Ramos (cell line): Measurements from ENCODE around the gene TUBGCP6.
"Not testable (repeated sequence)": the region's sequence is repeated elsewhere in the genome, so short reads cannot be mapped to it uniquely, and the experiment has no call there.

ENCODE experiments used
- in situ Hi-C: fragments of 300-500 bp; cut with MboI; formaldehyde crosslinking; loops from one replicate; pipeline ENCODE4 v1.14.3; 2022; ENCODE audit warnings: low sequenced_read_pairs; ENCODE audit not compliant: unreplicated experiment

Gene TUBGCP6

DNA sequence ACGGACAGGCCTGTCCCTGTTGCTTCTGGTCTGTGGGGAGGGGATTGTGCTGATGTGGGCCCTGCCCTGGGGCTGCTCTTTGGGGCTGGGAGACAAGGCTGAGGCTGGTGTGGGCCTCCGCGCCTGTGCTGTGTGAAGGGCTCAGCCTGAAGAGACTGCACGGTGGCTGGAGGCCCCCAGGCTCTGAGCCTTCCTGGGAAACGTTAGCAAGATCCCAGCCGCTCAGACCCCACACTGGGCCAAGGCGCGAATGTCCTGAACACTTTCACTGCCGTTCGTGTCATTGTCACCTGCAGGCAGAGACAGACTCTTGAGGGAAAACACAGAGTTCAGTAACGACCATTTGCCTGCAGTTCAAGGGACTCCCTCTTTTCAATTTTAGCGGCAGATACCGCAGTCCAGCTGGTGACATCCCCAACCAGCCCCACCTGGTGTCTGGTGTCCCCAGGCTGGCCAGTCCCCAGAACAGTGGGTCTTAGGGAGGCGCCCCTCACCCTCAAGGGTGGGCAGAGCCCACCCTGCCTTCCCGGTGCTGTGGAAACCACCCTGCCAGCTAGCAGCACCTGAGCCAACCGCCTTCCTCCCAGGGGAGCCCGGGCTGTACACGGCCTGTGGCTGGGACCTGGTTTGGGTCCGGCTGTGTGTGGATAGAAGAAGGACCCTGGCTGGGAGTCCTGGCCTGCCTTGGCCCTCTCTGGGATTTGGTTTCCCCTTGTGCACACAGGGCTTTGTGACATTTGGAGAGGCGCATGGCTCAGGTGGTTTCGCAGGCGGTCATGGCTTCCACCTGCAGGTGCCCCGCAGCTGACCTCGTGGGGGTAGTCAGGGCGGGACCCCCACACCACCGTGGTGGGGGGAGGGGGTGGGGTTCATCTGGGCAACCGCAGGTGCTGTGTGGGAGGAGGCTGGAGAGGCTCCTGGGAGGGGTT, 68.6 kb downstream of the TUBGCP6 start:
- in situ Hi-C loops, result no loop called here

DNA sequence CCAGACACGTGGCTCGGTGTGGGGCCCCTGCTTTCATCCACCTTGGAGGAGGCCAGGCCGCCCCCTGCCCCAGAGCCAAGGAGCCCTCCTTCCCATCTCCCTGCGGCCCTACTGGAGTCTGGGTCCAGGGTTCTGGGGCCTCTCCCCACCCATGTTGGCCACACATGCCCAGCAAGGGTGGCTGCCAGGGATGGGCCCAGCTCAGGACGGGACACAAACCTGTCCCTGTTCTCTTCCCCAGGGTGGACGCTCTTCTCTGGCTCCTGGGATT, 69.7 kb downstream of the TUBGCP6 start:
- in situ Hi-C loops, result no loop called here

DNA sequence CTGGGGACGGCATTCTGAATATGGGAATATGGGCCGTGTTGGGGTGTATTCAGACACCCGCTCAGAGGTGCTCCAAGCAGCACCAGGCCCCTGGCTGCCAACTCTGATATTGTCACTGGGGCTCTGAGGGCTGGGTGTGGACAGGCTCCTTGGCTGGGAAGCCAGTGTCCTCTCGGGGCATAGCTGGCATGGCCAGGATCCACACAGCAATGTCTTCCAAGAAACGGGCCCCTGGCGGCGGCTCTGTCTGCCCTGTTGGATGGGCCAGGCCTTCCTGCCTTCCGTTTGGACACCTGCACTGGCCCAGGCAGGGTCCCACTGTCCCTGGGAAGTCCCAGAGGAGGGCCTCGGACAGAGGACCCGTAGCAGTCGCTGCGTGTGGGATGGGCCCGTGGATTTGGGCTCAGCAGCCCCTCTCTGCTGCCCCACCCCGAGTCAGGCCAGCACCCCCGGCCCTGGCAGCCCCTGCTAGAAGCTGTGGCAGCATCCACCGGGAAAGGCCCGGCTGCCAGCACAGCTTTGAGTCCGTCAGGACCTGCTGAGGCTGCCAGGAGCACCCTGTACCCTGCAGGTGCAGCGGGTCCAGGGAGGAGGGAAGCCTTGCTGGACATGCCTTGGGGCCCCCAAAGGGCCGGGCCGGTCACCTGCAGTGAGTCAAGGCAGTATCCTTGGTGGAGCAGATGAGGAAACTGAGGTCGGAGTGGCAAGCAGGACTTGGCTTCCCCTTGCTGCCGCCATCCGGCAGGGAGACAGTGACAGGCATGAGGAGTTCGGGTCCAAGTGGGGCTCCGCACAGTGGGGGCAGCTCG, 70.2 kb downstream of the TUBGCP6 start:
- in situ Hi-C loops, result no loop called here

DNA sequence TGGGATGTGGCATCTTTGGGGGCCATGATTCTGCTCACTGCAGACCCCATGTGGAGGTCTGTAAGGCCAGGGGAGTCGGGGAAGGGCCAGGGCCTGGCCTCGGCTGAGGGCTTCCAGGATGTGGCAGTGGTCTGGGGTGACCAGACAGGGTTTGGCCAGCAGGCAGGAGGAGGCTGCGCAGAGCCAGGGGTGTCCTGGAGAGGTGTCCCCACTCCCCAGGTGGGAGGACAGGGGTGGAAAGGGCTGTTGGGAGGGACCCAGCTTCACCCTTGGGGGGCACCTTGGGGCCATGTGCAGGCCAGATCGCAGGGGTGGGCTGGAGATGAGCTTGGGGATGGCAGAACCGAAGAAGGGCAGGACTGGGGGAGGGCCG, 70.9 kb downstream of the TUBGCP6 start:
- in situ Hi-C loops, result no loop called here

DNA sequence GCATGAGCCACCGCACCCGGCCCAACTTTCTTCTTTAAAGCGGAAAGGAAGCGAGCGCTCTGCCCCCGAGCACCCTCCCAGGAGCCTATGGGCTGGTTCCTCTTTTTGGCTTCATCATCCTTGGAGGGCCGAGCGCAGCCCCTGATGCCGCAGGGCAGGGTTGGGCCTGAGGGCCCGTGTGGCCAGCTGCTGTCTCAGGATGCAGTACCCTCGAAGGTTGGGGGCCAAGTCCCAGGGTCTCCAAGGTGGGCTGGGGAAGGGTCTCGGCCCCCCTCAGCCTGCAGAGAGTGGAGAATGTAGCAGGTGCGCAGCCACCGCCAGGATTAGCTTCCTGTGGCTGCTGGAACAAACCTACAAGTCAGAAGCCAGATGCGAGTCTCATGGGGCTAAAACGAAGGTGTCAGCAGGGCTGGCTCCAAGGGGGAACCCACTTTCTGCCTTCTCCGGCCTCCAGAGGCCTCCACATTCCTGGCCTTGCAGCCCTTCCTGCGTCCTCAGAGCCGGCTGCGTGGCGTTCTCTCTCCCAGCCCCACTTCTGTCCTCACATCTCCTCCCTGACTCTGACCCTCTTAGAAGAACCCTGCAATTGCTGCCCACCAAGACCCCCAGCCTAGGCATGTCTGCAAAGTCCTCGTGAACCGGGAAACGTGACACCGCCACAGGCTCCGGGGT, 71.4 kb downstream of the TUBGCP6 start:
- in situ Hi-C loops, result no loop called here

DNA sequence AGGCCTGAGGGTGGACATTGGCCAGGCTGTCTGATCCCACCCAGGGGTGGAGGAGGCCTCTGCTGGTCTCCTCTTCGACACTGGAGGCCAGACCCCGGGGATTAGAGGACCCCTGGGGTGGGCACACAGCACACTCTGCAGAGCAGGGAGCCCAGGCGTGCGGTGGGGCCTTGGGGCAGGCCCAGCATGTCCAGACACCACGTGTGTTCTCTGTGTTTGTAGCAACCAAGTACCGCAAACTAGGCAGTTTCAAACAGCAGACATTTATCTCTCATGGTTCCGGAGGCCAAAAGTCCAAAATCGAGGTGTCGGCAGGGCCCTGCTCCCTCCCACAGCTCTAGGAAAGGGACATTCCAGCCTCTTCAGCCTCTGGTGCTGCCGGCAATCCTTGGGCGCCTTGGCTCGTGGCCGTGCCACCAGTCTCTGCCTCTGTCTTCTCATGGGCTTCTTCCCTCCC, 72.8 kb downstream of the TUBGCP6 start:
- in situ Hi-C loops, result no loop called here

DNA sequence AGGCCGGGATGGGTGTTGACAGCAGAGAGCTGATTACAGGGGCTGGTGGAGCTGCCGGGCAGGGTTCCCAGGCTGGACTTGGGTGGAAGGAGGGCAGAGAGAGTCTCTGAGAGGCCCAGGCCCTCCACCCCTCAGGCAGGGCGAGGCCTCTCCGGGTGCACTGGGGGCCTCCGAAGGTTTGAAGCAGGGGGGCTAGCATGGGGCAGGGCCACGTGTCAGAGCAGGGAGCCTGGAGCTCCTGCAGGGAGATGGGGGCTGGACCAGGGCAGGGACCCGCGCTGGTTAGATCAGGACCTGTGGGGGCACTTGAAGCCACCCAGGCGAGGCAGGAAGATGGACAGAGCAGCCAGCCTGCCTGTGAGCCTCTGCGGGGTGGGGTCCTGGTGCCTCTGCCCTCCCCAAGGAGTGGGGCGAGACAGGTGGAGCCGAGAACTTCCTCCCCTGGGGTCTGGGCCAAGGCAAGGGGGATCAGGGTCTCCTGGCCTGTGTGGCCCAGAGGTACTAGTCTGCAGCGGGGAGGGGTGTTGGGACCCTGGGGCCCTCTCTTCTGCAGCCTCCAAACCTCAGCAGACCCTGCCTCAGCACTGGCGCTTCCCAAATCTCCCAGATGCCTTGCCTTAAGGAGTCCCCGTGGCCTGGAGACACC, 73.4 kb downstream of the TUBGCP6 start:
- in situ Hi-C loops, result no loop called here

DNA sequence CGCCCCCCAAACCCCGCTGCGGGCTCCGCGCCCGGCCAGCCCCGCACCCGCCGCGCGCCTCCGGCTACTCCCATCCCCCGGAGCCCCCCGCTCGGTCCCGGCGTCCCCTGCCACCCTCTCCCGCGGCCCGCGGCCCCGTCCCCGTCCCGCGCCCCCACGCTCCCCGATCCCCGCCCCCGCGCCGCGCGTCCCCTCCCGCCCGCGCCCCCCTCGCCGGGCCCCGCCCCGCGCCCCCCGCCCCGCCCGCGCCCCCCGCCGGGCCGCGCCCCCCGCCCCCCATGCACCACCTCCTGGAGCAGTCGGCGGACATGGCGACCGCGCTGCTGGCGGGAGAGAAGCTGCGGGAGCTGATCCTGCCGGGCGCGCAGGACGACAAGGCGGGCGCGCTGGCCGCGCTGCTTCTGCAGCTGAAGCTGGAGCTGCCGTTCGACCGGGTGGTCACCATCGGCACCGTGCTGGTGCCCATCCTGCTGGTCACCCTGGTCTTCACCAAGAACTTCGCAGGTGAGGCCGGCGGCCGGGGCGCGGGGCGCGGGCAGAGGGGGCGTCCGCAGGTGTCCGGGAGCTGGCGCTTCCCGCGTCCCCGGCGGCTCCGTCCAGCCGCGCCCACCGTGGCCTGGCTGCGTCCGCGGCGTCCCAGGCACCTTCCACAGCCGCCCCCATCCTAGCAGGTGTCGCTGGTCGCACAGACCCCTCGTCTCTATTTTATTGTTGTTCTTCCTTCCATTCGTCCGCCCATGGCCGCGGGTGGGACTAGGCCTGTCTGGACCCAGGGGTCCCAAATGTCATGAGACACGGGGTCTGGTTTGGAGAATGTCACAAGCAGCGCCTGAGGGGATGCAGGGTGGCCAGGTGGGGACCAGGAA, 74.1 kb downstream of the TUBGCP6 start, which contains the start of gene PANX2:
Gene PANX2 (plus strand): TSS at position 279 of the 866 bp plus-strand sequence. CDS start 0 bp downstream, at position 279.
- in situ Hi-C loops, result no loop called here

DNA sequence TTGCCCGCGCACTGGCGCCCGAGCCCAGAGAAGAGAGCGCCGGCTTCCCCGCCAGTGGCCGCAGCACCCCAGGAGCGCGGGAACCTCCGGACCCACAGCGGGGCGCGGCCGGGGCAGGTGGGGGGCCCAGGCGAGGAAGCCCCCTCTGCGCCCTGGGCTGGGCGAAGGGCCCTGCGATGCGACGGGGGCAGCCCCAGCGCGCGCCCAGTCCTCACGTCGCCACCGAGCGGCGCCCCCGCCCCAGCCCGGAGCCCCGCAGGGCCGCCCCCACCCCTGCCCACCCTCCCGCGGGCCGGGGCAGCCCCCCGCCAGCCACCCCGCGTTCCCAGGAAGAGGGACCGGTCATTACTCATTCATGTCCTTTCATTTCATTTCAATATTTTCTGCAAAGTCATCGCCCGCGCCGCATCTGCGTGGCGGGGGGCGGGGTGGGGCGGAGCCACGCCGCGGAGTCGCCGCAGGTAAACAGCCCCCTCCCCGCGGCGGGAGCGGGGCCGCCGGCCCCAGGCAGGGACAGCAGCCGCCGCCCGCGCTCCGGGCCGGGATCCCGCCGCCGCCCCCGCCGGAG, 75.0 kb downstream of the TUBGCP6 start:
- in situ Hi-C loops, result no loop called here

DNA sequence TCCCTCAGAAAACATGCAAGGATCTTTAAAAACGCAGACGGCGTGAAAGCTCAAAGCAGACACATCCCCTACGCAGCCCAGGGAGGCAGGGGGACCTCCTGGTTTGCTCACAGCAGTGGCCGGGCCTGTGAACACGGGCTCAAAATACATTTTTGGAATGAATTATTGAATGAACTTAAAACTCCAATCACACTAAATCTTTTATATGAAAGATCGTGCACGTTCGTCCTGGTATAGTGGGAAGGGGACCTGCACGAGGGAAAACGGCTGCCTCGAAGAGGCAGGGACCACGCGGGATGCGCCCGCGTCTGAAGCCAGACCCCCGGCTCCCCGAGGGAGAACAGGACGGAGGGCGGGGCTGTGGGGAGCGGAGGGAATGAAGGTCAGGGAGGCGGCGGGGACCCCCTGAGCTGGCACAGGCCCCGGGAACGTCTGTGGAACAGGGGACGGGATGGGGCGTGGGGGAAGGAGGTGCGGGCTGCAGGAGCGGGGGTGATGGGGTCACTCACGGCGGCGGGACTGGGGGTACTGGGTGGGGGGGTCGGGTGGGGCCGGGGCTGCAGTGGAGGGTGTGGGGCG, 75.6 kb downstream of the TUBGCP6 start:
- in situ Hi-C loops, result no loop called here

DNA sequence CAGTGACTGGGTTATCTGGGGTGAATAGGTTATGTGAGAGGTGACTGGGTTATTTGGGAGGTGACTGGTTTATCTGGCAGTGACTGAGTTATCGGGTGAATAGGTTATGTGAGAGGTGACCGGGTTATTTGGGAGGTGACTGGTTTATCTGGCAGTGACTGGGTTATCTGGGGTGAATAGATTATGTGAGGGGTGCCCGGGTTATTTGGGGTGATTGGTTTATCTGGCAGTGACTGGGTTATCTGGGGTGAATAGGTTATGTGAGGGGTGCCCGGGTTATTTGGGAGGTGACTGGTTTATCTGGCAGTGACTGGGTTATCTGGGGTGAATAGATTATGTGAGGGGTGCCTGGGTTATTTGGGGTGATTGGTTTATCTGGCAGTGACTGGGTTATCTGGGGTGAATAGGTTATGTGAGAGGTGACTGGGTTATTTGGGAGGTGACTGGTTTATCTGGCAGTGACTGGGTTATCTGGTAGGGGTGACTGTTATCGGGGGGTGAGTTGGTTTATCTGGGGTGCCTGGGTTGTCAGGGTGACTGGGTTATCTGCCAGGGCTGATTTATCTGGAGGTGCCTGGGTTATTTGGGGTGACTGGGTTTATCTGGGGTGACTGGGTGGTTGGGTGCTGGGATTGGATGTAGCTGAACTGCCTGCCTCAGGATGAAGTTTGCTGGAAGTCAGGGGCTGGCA, 76.2 kb downstream of the TUBGCP6 start:
- in situ Hi-C loops, result not testable (repeated sequence)

DNA sequence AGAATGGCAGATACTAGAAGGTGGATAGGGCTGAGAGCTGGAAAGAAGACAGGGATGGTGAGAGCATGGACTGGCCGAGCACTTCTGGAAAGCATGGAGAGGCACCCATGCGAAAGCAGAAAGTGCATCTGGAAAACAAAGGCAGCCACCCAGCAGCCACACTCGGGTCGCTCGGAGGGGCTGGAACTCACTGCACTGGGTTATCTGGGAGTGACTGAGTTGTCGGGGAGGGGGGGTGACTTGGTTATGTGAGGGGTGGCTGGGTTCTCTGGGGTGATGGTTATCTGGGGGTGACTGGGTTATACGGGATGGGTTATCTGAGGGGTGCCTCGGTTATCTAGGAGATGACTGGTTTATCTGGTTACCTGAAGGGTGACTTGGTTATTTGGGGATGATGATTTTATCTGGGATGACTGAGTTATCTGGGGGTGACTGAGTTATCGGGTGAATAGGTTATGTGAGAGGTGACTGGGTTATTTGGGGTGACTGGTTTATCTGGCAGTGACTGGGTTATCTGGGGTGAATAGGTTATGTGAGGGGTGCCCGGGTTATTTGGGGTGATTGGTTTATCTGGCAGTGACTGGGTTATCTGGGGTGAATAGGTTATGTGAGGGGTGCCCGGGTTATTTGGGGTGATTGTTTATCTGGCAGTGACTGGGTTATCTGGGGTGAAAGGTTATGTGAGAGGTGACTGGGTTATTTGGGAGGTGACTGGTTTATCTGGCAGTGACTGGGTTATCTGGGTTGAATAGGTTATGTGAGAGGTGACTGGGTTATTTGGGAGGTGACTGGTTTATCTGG, 76.9 kb downstream of the TUBGCP6 start:
- in situ Hi-C loops, result no loop called here
